Sigmoid colon (tissue), 7 donors: ENCODE results near the gene MMS19. TPM values are rescaled to one million over a fixed set of nuclear protein-coding genes. Genes with fewer than 3 reads are reported as not detected.

ENCODE experiments used
- DNase-seq: peaks from one replicate; pipeline ENCODE4 v3.0.0-alpha.2; 2019
- H3K27ac ChIP-seq, 4 donors: fragments of 200-600 bp; sonication (generic); one replicate each; pipeline ENCODE4 v1.5.1; 2016 to 2019; ENCODE audit warnings: mild to moderate bottlenecking in 1 of 4
- H3K27me3 ChIP-seq, 3 donors: fragments of 200-600 bp; sonication (generic); one replicate each; pipeline ENCODE4 v1.5.1; 2019; ENCODE audit warnings: mild to moderate bottlenecking in 1 of 3
- H3K36me3 ChIP-seq, 4 donors: fragments of 200-600 bp; sonication (generic); one replicate each; pipeline ENCODE4 v1.5.1; 2016 to 2019
- H3K4me1 ChIP-seq, 4 donors: fragments of 200-600 bp; sonication (generic); one replicate each; pipeline ENCODE4 v1.5.1; 2017 to 2019
- H3K4me3 ChIP-seq, 4 donors: fragments of 200-600 bp; sonication (generic); one replicate each; pipeline ENCODE4 v1.5.1; 2017 to 2019; ENCODE audit warnings: mild to moderate bottlenecking in 2 of 4, moderate library complexity in 1 of 4
- H3K9me3 ChIP-seq, 4 donors: fragments of 200-600 bp in 3 of 4; sonication (generic) in 3 of 4; one replicate each; pipeline versions ENCODE4 v1.5.1 to v1.6.1; 2013 to 2019
- EP300 ChIP-seq, 4 donors: sonication (generic); formaldehyde crosslinking; IDR thresholded peaks; one replicate each; pipeline ENCODE4 v1.6.1; 2017; ENCODE audit warnings: antibody characterized with exemption in 4 of 4
- POLR2A ChIP-seq, 2 donors: fragments of 450-650 bp; IDR thresholded peaks; one replicate each; pipeline ENCODE4 v1.6.1; 2016; ENCODE audit warnings: antibody characterized with exemption in 2 of 2, mild to moderate bottlenecking in 2 of 2, moderate library complexity in 2 of 2
- POLR2AphosphoS5 ChIP-seq, 4 donors: sonication (generic); formaldehyde crosslinking; IDR thresholded peaks; one replicate each; pipeline ENCODE4 v1.6.1; 2017; ENCODE audit warnings: antibody characterized with exemption in 4 of 4
- WGBS, 2 donors: extraction: QIAGEN DNeasy Blood & Tissue Kit; methylation state at CpG; one replicate each; pipeline ENCODE4 v1.1.7; 2013; 5-methylcytosine and 5-hydroxymethylcytosine counted together
- intact Hi-C: fragments of 100-400 bp; cut with DNase I; formaldehyde crosslinking; loops from one replicate; pipeline ENCODE4 v1.15.1; 2023
- polyA plus RNA-seq, 3 donors: library from polyadenylated mRNA; stranded (reverse); fragments of 200-250 nt; gene quantifications; one replicate each; pipeline ENCODE4 v1.2.3, GENCODE V29; 2013
- total RNA-seq, 4 donors: library from RNA; depleted of rRNA; stranded (reverse); fragments of >200 nt; gene quantifications; one replicate each; pipeline ENCODE4 v1.1.0, GENCODE V29; 2016
- TF ChIP-seq, protein P1 (sequence below), 4 experiments: fragments of 450-650 bp in 3 of 4; fragments of 200-600 bp in 1 of 4; IDR thresholded peaks; one replicate each; pipeline ENCODE4 v1.5.1; 2016 to 2019; ENCODE audit warnings: antibody characterized with exemption in 4 of 4, mild to moderate bottlenecking in 3 of 4, moderate library complexity in 2 of 4
- donor health status: healthy with polysubstance abuse.
- donor health status: Bipolar disorder and iron deficiency.
- donor health status: healthy.

The MMS19 gene
- total and polyA plus RNA-seq, 7 donors: 29.4 to 79.8 (median 48.9) TPM

DNA sequence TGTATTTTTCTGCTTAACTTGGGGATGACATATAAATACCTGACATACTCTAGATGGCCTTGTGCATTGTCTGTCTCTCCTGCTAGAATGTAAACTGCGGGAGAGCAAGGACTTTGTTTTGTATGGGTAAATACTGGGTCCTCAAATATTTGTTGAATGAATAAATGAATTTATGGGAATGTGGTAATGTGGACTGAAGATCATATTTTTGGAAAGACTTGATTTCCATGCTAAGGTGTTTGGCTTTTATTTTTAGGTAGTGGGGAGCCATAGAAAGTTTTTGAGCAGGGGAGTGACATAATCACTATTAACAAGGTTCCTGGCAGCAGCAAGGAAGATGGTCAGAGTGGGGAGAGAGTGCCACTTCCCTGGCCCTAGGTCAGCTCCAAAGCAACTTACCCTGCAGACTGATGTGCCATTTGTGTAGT, 27.5 kb upstream of the MMS19 start:
- no peak overlapping the region for H3K27ac ChIP-seq
- H3K4me3 ChIP-seq: no peak overlapping the region
- H3K27me3 ChIP-seq: no peaks in the 10 kb centered on the region
- H3K9me3 ChIP-seq: no peaks in the 10 kb centered on the region
- H3K4me1 ChIP-seq: peaks cover 0 to 6% (median 0%) of the 10 kb centered on the region in 4 donors
- TF ChIP-seq POLR2AphosphoS5 (IDR thresholded peaks at IDR 0.05) (no peak), EP300 (IDR thresholded peaks at IDR 0.05) (no peak), POLR2A (IDR thresholded peaks at IDR 0.05) (no peak)
- TF ChIP-seq, protein P1, sequence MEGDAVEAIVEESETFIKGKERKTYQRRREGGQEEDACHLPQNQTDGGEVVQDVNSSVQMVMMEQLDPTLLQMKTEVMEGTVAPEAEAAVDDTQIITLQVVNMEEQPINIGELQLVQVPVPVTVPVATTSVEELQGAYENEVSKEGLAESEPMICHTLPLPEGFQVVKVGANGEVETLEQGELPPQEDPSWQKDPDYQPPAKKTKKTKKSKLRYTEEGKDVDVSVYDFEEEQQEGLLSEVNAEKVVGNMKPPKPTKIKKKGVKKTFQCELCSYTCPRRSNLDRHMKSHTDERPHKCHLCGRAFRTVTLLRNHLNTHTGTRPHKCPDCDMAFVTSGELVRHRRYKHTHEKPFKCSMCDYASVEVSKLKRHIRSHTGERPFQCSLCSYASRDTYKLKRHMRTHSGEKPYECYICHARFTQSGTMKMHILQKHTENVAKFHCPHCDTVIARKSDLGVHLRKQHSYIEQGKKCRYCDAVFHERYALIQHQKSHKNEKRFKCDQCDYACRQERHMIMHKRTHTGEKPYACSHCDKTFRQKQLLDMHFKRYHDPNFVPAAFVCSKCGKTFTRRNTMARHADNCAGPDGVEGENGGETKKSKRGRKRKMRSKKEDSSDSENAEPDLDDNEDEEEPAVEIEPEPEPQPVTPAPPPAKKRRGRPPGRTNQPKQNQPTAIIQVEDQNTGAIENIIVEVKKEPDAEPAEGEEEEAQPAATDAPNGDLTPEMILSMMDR (IDR thresholded peaks at IDR 0.05): no peak
- intact Hi-C loops: no loop called here
- DNase-seq: no peak
- 78 to 85% methylated on average over 1 of the region's 1 CpG for WGBS, 2 donors
- H3K36me3 ChIP-seq: no peaks in the 10 kb centered on the region

DNA sequence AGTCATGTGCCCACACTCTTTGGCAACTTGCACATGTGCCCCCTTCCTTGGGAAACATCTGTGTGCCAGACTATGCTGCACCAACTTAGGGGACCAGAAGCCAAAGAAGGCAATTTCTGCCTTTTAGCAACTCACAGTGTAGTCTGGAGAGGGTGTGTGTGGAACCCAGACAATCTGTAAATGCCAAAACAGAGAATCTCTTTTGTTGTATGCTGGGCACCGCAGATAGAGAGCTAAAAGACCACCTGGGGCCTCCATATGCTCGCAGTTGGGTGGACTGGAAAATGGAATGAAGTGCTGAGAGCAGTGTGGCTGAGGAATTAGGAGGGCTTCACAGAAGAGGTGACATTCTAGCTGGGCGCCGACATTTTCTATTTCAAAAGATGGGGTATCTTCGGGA, 26.9 kb upstream of the MMS19 start:
- H3K4me3 ChIP-seq: no peak overlapping the region
- peaks cover 0 to 6% (median 0%) of the 10 kb centered on the region in 4 donors for H3K4me1 ChIP-seq
- DNase-seq: no peak
- no peaks in the 10 kb centered on the region for H3K27me3 ChIP-seq
- intact Hi-C loops: no loop called here
- H3K27ac ChIP-seq: no peak overlapping the region
- WGBS, 2 donors: 92 to 94% methylated on average over 5 of the region's 5 CpGs
- H3K9me3 ChIP-seq: no peaks in the 10 kb centered on the region
- H3K36me3 ChIP-seq: no peaks in the 10 kb centered on the region
- TF ChIP-seq EP300 (IDR thresholded peaks at IDR 0.05): no peak
- TF ChIP-seq POLR2A (IDR thresholded peaks at IDR 0.05): no peak
- TF ChIP-seq, protein P1 (IDR thresholded peaks at IDR 0.05): no peak
- TF ChIP-seq POLR2AphosphoS5 (IDR thresholded peaks at IDR 0.05): no peak

DNA sequence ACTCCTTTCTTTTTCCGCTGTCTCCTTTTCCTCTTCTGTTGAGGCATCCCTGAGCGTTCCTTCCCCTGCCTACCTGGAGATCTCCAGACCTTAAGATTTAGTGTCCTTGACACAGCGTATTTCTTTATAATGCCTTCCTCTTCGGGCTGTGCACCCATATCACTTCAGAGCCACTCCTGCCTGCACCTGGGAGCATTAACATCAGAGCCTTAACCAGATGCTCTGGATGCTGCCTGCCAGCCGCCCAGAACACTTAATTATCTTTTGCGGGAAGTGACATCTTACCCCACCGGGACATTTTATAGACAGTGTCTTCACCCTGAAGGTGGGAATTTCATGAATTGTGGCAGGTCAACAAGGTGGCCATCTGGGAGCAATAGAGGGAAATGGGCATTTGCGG, 24.7 kb upstream of the MMS19 start:
- DNase-seq: no peak

DNA sequence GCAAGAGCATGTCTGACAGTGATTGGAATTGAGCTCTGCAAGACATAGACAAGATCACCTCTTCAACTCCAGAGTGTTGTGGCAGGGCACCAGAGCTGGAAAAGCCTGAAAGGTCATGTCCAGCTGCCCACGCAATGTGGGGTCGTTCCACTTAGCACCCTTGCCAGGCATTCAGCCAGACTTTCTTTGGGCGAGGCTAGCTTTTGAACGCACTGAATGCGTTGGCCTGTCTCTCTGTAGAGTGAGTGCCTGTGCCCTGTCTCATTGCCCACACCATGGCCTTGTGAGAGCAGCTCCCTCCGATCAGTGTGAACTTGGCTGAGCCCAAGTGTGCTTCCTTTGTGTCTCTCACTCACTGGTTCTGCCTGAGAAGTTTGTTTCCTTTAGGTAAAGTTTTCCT, 23.8 kb upstream of the MMS19 start:
- Histone ChIP-seq H3K27me3 (no peaks in the 10 kb centered on the region), H3K4me3 (no peak overlapping the region), H3K36me3 (no peaks in the 10 kb centered on the region), H3K27ac (no peak overlapping the region), H3K4me1 (peaks cover 0 to 14% (median 12%) of the 10 kb centered on the region in 4 donors), H3K9me3 (no peaks in the 10 kb centered on the region)
- TF ChIP-seq, protein P1 (IDR thresholded peaks at IDR 0.05): no peak
- TF ChIP-seq EP300 (IDR thresholded peaks at IDR 0.05) (no peak), POLR2AphosphoS5 (IDR thresholded peaks at IDR 0.05) (no peak), POLR2A (IDR thresholded peaks at IDR 0.05) (no peak)
- DNase-seq: no peak
- intact Hi-C loops: no loop called here
- 54 to 75% methylated on average over 6 of the region's 6 CpGs for whole genome bisulfite sequencing, 2 donors

More for the DNA sequence above, 24.7 kb upstream of the MMS19 start:
- Histone ChIP-seq H3K27me3 (no peaks in the 10 kb centered on the region), H3K4me1 (peaks cover 0 to 12% (median 7%) of the 10 kb centered on the region in 4 donors), H3K9me3 (no peaks in the 10 kb centered on the region), H3K36me3 (no peaks in the 10 kb centered on the region), H3K27ac (no peak overlapping the region), H3K4me3 (no peak overlapping the region)
- TF ChIP-seq, protein P1 (IDR thresholded peaks at IDR 0.05): no peak
- no peak for TF ChIP-seq EP300 (IDR thresholded peaks at IDR 0.05)
- no peak for TF ChIP-seq POLR2AphosphoS5 (IDR thresholded peaks at IDR 0.05)
- TF ChIP-seq POLR2A (IDR thresholded peaks at IDR 0.05): no peak
- WGBS, 2 donors: 90 to 91% methylated on average over 8 of the region's 8 CpGs
- intact Hi-C loops: no loop called here
